ENCODE measurements around the gene LIPE.
"Not testable (repeated sequence)": the region's sequence is repeated elsewhere in the genome, so short reads cannot be mapped to it uniquely, and the experiment has no call there.

The LIPE gene, protein sequence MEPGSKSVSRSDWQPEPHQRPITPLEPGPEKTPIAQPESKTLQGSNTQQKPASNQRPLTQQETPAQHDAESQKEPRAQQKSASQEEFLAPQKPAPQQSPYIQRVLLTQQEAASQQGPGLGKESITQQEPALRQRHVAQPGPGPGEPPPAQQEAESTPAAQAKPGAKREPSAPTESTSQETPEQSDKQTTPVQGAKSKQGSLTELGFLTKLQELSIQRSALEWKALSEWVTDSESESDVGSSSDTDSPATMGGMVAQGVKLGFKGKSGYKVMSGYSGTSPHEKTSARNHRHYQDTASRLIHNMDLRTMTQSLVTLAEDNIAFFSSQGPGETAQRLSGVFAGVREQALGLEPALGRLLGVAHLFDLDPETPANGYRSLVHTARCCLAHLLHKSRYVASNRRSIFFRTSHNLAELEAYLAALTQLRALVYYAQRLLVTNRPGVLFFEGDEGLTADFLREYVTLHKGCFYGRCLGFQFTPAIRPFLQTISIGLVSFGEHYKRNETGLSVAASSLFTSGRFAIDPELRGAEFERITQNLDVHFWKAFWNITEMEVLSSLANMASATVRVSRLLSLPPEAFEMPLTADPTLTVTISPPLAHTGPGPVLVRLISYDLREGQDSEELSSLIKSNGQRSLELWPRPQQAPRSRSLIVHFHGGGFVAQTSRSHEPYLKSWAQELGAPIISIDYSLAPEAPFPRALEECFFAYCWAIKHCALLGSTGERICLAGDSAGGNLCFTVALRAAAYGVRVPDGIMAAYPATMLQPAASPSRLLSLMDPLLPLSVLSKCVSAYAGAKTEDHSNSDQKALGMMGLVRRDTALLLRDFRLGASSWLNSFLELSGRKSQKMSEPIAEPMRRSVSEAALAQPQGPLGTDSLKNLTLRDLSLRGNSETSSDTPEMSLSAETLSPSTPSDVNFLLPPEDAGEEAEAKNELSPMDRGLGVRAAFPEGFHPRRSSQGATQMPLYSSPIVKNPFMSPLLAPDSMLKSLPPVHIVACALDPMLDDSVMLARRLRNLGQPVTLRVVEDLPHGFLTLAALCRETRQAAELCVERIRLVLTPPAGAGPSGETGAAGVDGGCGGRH

DNA sequence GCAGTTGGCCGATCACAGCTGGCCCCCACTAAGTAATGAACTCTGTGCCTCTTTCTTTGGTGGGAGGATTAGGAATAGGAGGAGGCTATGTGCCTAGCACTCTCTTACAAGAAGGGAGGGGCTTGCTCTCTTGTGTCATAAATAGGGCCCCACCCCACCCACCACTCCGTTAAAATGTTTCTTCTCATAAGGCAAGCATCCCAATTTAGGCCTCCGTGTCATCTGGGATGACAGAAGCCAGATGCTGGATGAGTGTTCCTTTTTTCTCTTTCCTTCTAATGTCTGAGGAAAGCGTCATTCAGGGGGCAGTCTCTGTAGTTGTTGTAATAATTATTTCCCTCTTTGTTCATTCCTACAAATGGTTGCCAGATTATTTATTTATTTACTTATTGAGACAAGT lies at the start of gene LIPE:
Gene LIPE, minus strand, starts transcription at position 76 of the 400 bp plus-strand sequence. CDS start 239 bp downstream, outside the sequence.
- DNase-seq (ENCODE audit: low read depth in 2 of 2) = no peak

DNA sequence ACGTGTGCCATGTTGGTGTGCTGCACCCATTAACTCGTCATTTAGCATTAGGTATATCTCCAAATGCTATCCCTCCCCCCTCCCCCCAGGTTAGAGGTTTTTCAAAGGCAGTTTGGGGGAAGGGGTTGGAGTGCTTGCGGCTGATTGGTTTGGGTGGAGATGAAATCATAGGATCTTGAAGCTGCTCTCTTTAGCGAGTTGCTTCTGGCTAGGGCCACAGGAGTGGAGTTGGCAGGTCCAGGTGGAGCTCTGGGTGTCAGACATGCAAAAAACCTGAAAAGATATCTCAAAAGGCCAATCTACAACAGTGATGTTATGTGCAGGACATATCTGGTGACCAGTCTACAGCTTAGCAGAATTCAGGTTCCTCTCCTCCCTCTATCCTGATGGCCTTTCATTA lies 48.2 kb upstream of the LIPE start:
- DNase-seq (ENCODE audit: low read depth in 2 of 2) = no peak

DNA sequence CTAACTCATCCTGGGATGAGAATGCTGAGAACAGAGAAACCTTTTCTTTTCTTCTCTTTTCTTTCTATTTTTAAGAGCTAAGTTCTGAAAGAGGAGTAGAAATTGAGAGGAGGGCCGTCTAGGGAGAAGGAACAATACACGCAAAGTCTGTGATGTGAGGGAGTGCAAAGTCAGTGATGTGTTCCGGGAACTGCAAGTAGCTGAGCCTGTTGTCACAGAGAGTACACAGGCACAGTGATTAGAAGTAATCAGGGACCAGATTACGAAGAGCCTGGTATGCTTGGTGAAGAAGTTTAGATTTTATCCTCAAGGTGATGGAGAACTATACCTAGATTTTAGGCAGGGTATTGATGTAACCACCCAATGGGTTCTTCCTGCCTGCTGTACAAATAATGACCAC lies 47.6 kb upstream of the LIPE start:
- DNase-seq (ENCODE audit: low read depth in 2 of 2) = no peak

DNA sequence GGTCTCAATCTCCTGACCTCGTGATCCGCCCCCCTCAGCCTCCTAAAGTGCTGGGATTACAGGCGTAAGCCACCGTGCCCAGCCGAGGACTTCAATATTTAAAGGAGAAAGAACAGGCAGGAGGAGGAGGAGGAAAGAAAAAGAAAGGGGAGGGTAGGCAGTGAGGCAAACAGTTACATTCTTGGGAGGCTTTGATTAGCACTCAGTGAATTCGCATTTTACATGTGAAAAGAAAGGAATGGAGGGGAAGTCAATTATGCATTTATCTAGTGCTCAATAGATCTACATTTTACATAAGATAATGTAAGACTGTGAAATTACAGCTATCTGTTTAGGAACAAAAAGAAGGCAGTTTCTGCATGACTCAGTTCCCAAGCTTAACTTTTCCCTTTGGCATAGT lies 46.5 kb upstream of the LIPE start:
- DNase-seq (ENCODE audit: low read depth in 2 of 2) = no peak

DNA sequence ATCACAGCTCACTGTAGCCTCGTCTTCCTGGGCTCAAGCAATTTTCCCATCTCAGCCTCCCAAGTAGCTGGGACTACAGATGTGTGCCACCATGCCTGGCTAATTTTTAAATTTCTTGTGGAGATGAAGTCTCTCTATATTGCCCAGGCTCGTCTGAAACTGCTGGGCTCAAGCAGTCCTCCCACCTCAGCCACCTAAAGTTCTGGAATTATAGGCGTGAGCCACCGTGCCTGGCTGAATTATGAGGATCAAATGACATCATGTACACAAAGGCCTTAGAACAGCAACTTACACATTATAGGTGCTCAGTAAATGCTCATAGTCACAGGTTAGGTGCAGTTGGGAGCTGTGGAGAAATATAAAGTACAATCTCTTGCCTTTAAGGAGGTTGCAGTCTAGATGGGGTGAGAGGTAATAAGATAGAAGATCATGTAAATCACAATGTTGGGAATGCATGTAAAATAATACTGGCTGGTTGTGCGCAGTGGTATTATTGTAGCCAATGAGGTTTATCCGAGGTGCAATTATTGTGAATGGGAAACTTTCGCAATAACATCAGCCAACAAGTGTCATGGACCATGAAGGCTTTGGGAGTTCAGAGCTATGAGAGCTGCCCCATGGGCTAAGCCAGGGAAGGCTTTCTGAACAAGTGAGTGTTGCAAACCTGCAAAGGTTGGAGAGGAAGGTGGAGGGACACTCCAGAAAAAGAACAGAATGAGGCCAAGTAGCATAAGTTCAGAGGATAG lies 45.4 kb upstream of the LIPE start:
- DNase-seq (ENCODE audit: low read depth in 2 of 2) = no peak

DNA sequence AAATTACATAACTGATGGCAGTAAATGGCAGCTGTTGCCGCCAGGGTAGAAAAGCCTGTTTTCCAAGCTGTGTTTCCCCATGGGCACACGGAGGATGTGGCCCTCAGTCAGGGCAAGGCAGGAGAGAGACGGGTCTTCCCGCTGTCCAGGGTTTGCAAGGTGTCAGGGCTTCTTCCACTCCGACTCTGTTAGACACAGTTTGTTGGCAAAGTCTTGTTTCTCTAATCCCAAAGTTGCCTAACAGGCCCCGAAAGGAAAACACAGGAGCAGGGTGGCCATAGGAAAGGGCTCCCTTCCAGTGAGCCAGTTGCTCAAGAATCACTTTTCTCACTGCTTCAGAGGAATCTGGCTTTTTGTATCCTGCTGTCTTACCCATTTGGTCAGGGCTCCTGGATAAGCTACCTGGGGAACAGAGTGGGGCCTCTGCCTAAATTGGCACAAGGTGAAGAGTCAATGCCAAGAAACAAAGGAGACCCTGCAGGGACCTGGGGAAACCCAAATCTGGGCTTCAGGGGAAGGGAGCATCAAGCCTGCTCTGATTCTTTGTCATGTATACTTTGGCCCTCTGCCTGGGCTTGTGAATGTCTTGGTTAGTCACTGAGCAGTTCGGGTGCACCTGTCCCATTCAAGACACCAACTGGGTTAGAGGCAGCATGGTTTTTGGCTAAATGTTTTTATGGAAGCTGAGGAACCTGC lies 44.5 kb upstream of the LIPE start:
- DNase-seq (ENCODE audit: low read depth in 2 of 2) = no peak

DNA sequence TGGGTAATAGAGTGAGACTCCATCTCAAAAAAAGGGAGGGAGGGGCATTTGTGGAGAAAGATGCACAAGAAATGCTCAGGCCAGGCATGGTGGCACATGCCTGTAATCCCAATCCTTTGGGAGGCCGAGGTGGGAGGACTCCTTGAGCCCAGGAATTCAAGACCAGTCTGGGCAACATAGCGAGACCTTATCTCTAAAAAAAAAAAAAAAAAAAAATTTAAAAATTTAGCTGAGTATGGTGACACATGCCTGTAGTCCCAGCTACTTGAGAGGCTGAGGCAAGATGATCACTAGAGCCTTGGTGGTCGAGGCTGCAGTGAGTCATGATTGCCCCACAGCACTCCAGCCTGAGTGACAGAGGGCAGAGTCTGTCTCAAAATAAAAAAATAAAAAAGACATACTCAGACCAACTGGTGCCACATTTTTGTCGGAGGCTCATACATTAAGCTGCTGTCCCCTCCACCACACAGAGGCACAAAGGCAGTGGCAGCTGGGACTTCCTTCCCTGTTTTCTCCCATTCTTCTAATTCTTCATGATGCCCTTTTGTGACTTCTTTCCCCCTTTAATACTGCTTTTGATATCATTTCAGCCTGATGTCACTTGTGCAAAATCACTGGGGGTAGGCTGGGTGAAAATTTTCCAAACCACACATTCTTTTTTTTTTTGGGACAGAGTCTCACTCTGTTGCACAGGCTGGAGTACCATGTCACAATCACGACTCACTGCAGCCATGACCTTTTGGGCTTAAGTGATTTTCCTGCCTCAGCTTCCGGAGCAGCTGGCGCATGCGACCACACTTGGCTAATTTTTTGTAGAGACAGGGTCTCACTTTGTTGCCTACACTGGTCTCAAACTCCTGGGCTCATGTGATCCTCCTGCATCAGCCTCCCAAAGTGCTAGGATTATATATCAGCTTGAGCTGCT lies 42.4 kb upstream of the LIPE start:
- DNase-seq (ENCODE audit: low read depth in 2 of 2) = no peak

DNA sequence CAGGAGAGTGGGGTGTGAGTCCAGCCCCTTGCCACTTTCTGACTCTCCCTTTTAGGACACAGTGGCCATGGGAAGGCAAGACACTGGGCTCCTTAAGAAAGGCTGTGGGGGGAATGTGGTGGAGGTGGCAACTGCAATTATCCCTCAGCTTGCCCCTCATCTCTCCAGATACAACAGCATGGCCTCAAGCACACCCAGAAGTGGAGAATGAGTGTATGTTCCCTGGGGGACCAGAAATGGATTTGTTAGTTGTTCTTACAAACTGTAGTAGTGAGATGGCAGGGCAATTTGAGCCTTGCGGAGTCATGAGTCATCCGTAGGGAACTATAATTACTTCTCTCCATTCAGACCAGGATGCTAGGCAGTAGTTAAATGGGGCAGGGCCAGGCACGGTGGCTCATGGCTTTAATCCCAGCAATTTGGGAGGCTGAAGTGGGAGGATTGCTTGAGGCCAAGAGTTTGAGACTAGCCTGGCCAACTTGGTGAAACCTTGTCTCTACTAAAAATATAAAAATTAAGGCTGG lies 41.1 kb upstream of the LIPE start:
- DNase-seq (ENCODE audit: low read depth in 2 of 2) = peak; percentile 71

DNA sequence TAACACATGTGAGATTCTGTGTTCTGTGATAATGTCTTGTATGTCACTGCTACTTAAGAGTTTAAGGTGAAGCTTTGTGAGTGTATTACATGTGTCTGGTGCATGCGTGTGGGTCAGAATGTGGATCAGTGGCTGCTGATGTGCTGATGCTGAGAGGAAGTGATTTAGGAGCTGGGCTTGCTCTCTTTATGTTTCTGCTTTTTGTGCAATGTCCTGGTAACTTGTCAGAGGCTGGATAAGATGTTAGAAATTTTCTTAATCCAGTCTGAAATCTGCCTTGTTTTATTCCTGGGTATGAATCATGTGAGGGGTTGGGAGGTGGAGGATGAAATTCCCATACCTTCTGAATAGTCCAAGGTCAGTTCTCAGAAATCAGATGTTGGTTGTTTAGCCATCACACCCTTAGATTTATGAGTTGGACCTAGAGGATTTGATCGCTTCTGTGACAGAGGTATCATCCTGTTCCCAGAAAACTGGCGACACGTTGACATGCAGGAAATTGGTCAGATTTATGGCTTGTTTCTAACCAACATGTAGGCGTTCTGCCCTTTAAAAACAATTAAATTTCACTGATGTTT lies 40.1 kb upstream of the LIPE start:
- DNase-seq (ENCODE audit: low read depth in 2 of 2) = no peak

DNA sequence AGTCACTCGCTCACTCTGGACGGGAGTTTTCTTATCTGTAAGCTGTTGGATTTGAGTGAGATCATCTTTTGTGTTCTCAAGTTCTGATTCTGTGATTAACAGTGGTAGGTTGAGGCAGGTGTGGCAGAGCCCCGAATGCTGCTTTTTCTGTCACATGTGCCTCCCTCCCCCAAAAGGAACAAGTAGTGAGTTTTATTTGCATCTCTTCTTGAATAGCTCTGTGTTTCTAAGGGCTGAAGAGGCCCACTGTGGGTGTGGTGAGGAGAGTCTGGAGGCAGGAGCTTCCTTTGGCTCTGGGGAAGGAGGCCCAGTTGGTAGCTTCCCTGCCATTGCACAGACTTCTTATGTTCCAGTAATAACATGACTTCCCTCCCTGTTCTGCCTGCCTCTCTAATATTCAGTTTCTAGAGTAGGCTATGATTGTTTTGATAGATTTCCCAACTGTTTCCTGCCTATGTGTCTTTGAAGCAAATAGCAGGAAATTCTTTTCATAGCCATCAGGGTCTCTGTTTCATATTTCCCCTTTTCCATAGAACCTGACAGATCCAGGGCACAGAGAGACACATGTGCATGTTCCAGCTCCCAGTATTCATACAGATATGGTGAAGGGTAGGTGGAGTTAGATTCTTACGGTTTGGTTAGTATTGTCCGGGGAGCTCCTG lies 39.5 kb upstream of the LIPE start:
- no peak for DNase-seq (ENCODE audit: low read depth in 2 of 2)

DNA sequence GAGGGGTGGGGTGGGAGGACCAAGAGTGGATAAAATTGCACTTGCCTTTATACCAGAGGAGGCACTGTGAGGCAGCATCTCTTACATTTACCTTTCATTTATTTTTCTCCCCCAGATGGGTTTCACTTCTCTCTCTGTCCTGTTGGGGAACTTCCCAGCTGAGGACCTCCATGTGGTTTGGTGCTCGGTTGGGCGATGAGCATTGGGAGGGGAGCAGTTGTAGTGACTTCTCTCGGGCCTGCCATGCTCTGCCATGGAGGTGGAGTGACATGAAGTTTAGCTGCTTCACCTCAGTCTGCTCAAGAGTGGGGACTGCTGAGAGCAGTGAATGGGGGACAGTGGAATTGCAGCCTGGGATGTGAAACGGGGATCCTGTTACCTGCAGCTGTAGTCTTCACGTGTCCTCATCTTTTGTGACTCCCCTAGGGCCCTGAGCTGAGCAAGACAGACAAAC lies 38.7 kb upstream of the LIPE start:
- DNase-seq (ENCODE audit: low read depth in 2 of 2) = no peak

DNA sequence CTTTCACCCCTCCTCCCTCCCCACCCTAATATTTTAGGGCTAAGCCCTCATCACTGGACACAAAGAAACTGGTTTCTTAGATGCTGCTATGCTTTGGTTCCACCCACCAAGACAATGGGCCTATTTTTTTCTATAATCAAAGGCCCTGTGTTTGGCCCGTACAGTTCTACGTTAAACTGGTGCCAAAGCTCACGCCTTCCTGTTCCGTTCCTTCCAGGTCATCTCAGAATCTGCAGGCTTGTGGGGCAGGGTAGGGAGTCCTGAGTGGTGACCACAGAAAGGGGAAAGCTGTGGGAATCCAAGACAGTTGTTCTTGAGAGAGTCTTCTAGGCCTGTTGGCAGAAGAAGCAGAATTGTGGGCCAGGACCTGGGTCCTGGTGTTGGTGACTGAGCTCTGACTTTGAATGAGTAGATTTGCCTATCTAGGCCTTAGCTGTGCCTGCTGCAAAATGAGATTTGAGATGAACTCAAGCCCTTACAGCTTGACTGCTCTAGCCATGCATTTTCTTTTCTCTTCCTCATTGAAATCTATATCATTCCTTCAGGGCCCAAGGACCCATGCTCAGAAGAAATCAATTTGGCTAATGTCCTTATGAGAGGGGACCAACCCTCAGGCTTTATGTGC lies 34.6 kb upstream of the LIPE start:
- no peak for DNase-seq (ENCODE audit: low read depth in 2 of 2)

DNA sequence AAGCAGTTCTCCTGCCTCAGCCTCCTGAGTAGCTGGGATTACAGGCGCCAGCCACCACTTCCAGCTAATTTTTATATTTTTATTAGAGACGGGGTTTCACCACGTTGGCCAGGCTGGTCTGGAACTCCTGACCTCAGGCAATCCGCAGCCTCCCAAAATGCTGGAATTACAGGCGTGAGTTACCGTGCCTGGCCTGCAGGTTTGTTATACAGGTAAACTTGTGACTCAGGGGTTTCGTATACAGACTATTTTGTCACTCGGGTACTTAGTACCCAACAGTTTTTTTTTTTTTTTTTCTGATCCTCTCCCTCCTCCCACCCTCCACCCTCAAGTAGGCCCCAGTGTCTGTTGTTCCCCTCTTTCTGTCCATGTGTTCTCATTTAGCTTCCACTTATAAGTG lies 34.0 kb upstream of the LIPE start:
- DNase-seq (ENCODE audit: low read depth in 2 of 2) = not testable (repeated sequence)

DNA sequence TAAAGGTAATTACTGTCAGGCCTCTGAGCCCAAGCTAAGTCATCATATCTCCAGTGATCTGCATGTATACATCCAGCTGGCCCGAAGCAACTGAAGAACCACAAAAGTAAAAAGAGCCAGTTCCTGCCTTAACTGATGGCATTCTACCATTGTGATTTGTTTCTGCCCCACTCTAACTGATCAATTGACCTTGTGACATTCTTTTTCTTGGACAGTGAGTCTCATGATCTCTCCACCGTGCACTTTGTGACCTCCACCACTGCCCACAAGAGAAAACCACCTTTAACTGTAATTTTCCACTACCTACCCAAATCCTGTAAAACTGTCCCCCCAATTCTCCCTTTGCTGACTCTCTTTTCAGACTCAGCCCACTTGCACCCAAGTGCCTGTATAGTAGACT lies 32.7 kb upstream of the LIPE start:
- no peak for DNase-seq (ENCODE audit: low read depth in 2 of 2)

DNA sequence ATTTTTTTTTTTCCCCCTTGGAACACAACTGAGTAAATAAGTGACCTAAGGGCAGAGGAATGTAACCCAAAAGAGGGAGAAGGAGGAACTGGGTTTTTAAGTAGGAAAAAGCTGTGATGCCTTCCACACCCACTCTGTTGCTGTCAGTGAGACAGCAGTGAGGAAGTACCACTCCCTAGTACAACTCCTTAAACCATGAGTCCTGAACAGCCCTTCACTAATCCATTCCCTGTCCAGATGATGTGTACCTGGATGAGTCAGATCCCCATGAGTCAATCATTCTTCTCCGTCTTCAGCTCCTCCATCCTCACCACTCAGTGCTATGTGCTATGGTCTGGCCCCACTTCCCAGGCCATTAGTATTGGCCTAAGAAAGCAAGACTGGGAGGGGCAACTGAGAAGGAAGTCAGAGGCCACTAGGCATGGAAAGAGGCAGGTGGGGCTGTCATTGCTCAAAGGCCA lies 28.5 kb upstream of the LIPE start:
- DNase-seq (ENCODE audit: low read depth in 2 of 2) = no peak

DNA sequence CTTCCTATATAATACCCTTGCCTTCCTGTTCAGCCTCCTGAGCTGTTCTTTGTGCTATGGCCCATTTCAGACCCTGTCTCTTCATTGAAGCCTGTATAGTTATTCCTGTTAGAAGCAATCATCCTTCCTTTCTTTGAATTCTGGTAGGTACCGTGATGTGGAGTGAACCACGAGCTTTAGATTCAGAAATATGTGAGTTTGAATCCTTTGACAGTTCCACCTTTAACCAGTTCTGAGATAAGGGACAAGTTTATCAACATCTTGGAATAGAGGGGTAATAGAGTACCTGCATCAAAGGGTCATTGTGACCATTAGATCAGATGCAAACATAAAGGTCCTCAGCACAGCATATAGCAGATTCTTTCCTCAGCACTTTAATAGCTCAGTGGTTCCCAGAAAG lies 27.9 kb upstream of the LIPE start:
- DNase-seq (ENCODE audit: low read depth in 2 of 2) = no peak

DNA sequence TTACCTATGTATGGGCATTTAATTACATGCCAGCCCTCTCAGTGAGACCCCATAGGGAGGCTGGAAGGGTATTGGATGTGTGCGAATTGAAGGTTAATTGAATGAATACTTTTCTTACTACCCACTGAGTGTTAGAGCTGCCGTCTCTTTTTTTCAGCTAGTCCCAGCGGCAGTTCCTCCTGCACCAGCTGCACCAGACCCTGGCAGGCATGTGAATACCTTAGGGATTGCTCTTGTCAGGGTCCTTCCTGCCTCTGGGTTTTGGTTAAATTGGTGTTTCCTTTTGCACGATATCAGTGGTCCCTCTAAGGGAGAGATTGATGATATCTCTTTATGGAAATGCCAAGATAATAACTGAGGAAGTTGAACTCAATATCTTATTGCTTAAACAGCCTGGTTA lies 25.4 kb upstream of the LIPE start:
- DNase-seq (ENCODE audit: low read depth in 2 of 2) = no peak

DNA sequence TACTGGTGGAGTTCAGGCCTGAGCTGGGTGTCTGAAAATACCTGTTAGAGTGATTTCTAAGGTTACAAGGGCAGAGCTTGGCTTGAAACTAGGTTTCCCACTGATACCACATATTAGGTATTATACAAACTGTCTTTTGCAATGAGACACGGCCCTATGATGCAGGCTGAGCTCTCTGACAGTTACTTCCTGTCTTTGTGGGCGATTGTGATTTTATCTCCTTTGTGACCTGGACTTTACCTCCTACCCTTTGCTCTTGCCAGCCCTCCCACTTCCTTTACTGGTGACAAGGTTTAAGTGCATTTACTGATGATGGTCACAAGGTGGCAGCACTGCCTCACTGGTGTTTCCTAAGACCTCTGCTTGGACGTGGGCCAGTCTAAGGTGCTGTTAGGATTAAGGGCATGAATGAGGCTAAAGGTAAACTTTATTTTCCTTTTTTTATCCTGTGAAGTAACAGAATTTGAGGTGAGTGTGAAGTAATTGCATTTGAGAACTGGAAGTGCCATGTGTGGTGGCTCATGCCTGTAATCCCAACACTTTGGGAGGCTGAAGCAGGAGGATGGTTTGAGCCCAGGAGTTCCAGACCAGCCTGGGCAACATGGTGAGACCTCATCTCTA lies 23.2 kb upstream of the LIPE start:
- DNase-seq (ENCODE audit: low read depth in 2 of 2) = peak in 1 of 2 experiments; percentile 37

All from fibroblast of skin of left biceps (primary cell).